K562 (cell line): ENCODE results near the gene CCR7. TPM values are rescaled to one million over a fixed set of nuclear protein-coding genes. Genes with fewer than 3 reads are reported as not detected.
A peak's percentile ranks its signal among the peaks of the same experiment; 100 is the strongest.

Experiments
- CAMTA2 ChIP-seq: fragments of 250-450 bp; sonication (Bioruptor Pico); conservative IDR thresholded peaks from 2 replicates; pipeline ENCODE4 v1.5.1; 2022
- ETV5 ChIP-seq: sonication (generic); formaldehyde crosslinking; IDR thresholded peaks from 2 replicates; pipeline ENCODE4 v1.4.0; 2020; ENCODE audit warnings: low read depth, mild to moderate bottlenecking, missing genetic modification reagents
- GTF2F1 ChIP-seq: IDR thresholded peaks from 2 replicates; pipeline ENCODE4 v1.6.1; 2011; ENCODE audit warnings: low read depth, low read length, improper control_type of control experiment
- HCFC1 ChIP-seq: IDR thresholded peaks from 2 replicates; pipeline ENCODE4 v1.6.1; 2012; ENCODE audit warnings: low read depth, low read length, improper control_type of control experiment
- ILK ChIP-seq: fragments of 450-650 bp; IDR thresholded peaks from 2 replicates; pipeline ENCODE4 v1.6.1; 2016; ENCODE audit warnings: missing genetic modification characterization, low read depth, mild to moderate bottlenecking, missing compliant biosample characterization, moderate library complexity, borderline replicate concordance
- JUN ChIP-seq, 2 experiments: sonication (generic) in 1 of 2; formaldehyde crosslinking in 1 of 2; IDR thresholded peaks; 2 replicates each; pipeline versions ENCODE4 v1.6.1 to v1.8.0; 2012 to 2022; ENCODE audit warnings: borderline replicate concordance in 2 of 2, mild to moderate bottlenecking in 2 of 2, improper control_type of control experiment in 1 of 2, low read depth in 1 of 2, low read length in 1 of 2, missing genetic modification reagents in 1 of 2
- KDM4B ChIP-seq, 2 experiments: fragments of 450-650 bp in 1 of 2; sonication (generic) in 1 of 2; IDR thresholded peaks; 2 replicates each; pipeline ENCODE4 v1.6.1; 2016 to 2017; ENCODE audit warnings: borderline replicate concordance in 2 of 2, antibody characterized with exemption in 1 of 2, low read depth in 1 of 2, mild to moderate bottlenecking in 1 of 2
- MYC ChIP-seq, 2 experiments: fragments of 250-450 bp in 1 of 2; sonication (Bioruptor Pico) in 1 of 2; IDR thresholded peaks; 2 replicates each; pipeline versions ENCODE4 v1.5.1 to v1.6.1; 2012 to 2021; ENCODE audit warnings: low read depth in 2 of 2, borderline replicate concordance in 1 of 2, improper control_type of control experiment in 1 of 2, low read length in 1 of 2, mild to moderate bottlenecking in 1 of 2, moderate library complexity in 1 of 2
- NCOA4 ChIP-seq: fragments of 450-650 bp; IDR thresholded peaks from 2 replicates; pipeline ENCODE4 v1.6.1; 2018; ENCODE audit warnings: mild to moderate bottlenecking; ENCODE audit not compliant: partially characterized antibody
- NONO ChIP-seq, 2 experiments: fragments of 200-400 bp in 1 of 2; fragments of 450-650 bp in 1 of 2; formaldehyde crosslinking in 1 of 2; IDR thresholded peaks; 2 replicates each; pipeline ENCODE4 v1.6.1; 2017; ENCODE audit warnings: low read depth in 2 of 2, mild to moderate bottlenecking in 2 of 2, moderate library complexity in 2 of 2, low read length in 1 of 2
- PHF21A ChIP-seq: fragments of 450-650 bp; IDR thresholded peaks from 2 replicates; pipeline ENCODE4 v1.6.1; 2017; ENCODE audit warnings: low read depth, borderline replicate concordance
- PHTF2 ChIP-seq: fragments of 250-450 bp; sonication (Bioruptor Pico); IDR thresholded peaks from 2 replicates; pipeline ENCODE4 v1.5.0; 2021; ENCODE audit warnings: mild to moderate bottlenecking
- RBM22 ChIP-seq: fragments of 200-400 bp; formaldehyde crosslinking; IDR thresholded peaks from 2 replicates; pipeline ENCODE4 v1.6.1; 2018; ENCODE audit warnings: low read length, low read depth; ENCODE audit not compliant: poor library complexity, severe bottlenecking
- SMARCE1 ChIP-seq: fragments of 450-650 bp; IDR thresholded peaks from 2 replicates; pipeline ENCODE4 v1.7.1; 2016; ENCODE audit warnings: mild to moderate bottlenecking
- TCF7 ChIP-seq: sonication (generic); IDR thresholded peaks from 2 replicates; pipeline ENCODE4 v1.6.1; 2016; ENCODE audit warnings: antibody characterized with exemption, borderline replicate concordance
- ZNF24 ChIP-seq: fragments of 450-650 bp; IDR thresholded peaks from 2 replicates; pipeline ENCODE4 v1.6.1; 2016
- ZNF408 ChIP-seq: fragments of 250-450 bp; sonication (Bioruptor Pico); IDR thresholded peaks from 2 replicates; pipeline ENCODE4 v1.4.0; 2020; ENCODE audit warnings: low read depth, mild to moderate bottlenecking, moderate library complexity
- ZNF436 ChIP-seq: fragments of 250-450, 450-650 bp; sonication (Bioruptor Pico); formaldehyde crosslinking; IDR thresholded peaks from 2 replicates; pipeline ENCODE4 v1.7.0; 2020; ENCODE audit warnings: mild to moderate bottlenecking
- ZNF75A ChIP-seq: fragments of 450-650 bp; formaldehyde crosslinking; IDR thresholded peaks from 2 replicates; pipeline ENCODE4 v1.4.0; 2020; ENCODE audit warnings: mild to moderate bottlenecking
- polyA plus RNA-seq, 8 experiments: library from polyadenylated mRNA; depleted of rRNA in 4 of 8; stranded (reverse) in 5 of 8; unstranded in 3 of 8; fragments of >200 nt; fragmentation: Nextera tagmentation in 2 of 8; fragmentation: Illumina TruSeq in 1 of 8; extraction: Ambion mirVana in 2 of 8; extraction: Trizol in 1 of 8; gene quantifications; 2 replicates each; pipeline versions ENCODE4 v1.2.1 to v1.2.3, GENCODE V29; 2011 to 2014; ENCODE audit warnings: inconsistent platforms in 1 of 8, missing spikeins in 1 of 8
- total RNA-seq, 7 experiments: library from RNA; depleted of rRNA in 6 of 7; stranded (reverse); fragments of >200 nt in 6 of 7; fragmentation: Illumina TruSeq in 2 of 7; extraction: Trizol in 2 of 7; gene quantifications; 2 replicates each; pipeline versions ENCODE4 v1.2.1 to v1.2.3, GENCODE V29; 2011 to 2021; ENCODE audit warnings: low replicate concordance in 1 of 7
- TF ChIP-seq, protein P1 (sequence below): fragments of 250-450 bp; sonication (Bioruptor Pico); IDR thresholded peaks from 2 replicates; pipeline ENCODE4 v1.5.0; 2021
- TF ChIP-seq, protein P2 (sequence below): sonication (generic); formaldehyde crosslinking; IDR thresholded peaks from 2 replicates; pipeline ENCODE4 v1.8.0; 2022; ENCODE audit warnings: mild to moderate bottlenecking, missing genetic modification reagents
- TF ChIP-seq, protein P3 (sequence below), 2 experiments: IDR thresholded peaks; 2 replicates each; pipeline ENCODE4 v1.6.1; 2011; ENCODE audit warnings: borderline replicate concordance in 1 of 2, control low read depth in 1 of 2, low read depth in 1 of 2, low read length in 1 of 2, mild to moderate bottlenecking in 1 of 2, mixed read lengths in 1 of 2, moderate library complexity in 1 of 2; ENCODE audit not compliant: insufficient read depth in 1 of 2, insufficient read length in 1 of 2, poor library complexity in 1 of 2, severe bottlenecking in 1 of 2; ENCODE audit errors: extremely low read depth in 1 of 2

CCR7 gene
- total and polyA plus RNA-seq, 9 of the 15 experiments (the other 6 are each of a cell fraction or from before 2014, with no cell fraction given) = 0.14 to 1.4 (median 0.56) TPM

DNA sequence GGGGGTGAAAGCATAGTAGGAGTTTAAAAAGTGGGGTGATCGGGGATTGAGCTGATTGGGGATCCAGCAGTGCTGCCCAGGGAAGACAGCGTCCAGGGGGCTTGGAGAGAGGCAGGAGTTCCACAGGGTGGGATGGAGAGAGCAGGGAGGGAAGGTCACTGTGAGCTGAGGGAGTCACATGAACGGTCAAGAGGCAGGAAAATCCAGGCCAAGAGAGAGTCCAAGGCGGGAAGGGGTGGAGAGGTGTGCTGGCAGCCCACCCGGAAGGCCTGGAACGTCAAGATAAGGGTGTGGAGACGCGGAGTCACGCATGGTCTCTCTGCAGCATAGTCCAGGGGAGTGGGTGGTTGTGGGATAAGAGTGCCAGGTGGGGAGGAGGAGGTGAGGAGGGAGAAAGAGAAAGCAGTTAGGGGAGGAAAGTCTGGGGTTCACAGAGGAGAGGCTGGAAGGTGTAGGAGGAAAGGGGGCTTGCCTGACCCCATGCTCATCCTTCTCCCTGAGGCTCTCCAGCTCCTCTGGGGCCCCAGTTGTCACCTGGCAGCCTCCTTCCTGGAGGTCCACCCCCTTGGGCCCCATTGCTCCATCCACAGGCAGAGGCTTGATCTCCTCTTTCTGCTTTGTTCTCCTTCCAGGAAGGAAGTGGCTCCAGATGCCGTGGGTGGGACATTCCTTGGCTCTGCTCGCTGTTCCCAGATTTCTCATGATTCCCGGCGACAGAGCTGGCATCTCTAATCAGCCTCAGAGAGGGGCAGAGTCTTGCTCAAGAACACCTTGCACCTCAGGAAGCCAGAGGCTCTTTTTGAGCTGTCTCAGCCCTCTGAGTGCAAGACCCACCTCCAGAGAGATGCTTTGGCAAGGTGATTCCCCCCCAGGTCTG lies 28.7 kb downstream of the CCR7 start (continued):
- no peak for TF ChIP-seq ILK
- no peak for TF ChIP-seq NCOA4
- TF ChIP-seq TCF7 = no peak
- no peak for TF ChIP-seq ZNF408 (CRISPR knock-in tag)
- no peak for TF ChIP-seq ZNF75A (CRISPR knock-in tag)
- no peak for TF ChIP-seq GTF2F1
- TF ChIP-seq MYC (IDR thresholded peaks at IDR 0.05; ENCODE audit: low read depth, low read length) = peak; percentile 65
- no peak for TF ChIP-seq MYC (CRISPR knock-in tag; IDR thresholded peaks at IDR 0.05; ENCODE audit: borderline replicate concordance, low read depth)
- no peak for TF ChIP-seq RBM22
- TF ChIP-seq SMARCE1 = peak; percentile 93
- no peak for TF ChIP-seq CAMTA2
- no peak for TF ChIP-seq NONO (IDR thresholded peaks at IDR 0.05; ENCODE audit: low read depth in 2 of 2, low read length in 1 of 2)
- TF ChIP-seq ETV5 = peak; percentile 65; the same call in 1 of the 2 replicates
- no peak for TF ChIP-seq HCFC1
- TF ChIP-seq JUN (IDR thresholded peaks at IDR 0.05; ENCODE audit: borderline replicate concordance, low read depth, low read length) = no peak
- no peak for TF ChIP-seq JUN (CRISPR knock-in tag; IDR thresholded peaks at IDR 0.05; ENCODE audit: borderline replicate concordance)
- TF ChIP-seq KDM4B (IDR thresholded peaks at IDR 0.05; ENCODE audit: borderline replicate concordance in 2 of 2, low read depth in 1 of 2) = no peak
- TF ChIP-seq, protein P1, sequence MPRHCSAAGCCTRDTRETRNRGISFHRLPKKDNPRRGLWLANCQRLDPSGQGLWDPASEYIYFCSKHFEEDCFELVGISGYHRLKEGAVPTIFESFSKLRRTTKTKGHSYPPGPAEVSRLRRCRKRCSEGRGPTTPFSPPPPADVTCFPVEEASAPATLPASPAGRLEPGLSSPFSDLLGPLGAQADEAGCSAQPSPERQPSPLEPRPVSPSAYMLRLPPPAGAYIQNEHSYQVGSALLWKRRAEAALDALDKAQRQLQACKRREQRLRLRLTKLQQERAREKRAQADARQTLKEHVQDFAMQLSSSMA (CRISPR knock-in tag) = no peak
- TF ChIP-seq, protein P2, sequence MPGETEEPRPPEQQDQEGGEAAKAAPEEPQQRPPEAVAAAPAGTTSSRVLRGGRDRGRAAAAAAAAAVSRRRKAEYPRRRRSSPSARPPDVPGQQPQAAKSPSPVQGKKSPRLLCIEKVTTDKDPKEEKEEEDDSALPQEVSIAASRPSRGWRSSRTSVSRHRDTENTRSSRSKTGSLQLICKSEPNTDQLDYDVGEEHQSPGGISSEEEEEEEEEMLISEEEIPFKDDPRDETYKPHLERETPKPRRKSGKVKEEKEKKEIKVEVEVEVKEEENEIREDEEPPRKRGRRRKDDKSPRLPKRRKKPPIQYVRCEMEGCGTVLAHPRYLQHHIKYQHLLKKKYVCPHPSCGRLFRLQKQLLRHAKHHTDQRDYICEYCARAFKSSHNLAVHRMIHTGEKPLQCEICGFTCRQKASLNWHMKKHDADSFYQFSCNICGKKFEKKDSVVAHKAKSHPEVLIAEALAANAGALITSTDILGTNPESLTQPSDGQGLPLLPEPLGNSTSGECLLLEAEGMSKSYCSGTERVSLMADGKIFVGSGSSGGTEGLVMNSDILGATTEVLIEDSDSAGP = no peak
- no peak for TF ChIP-seq PHF21A
- TF ChIP-seq, protein P3, sequence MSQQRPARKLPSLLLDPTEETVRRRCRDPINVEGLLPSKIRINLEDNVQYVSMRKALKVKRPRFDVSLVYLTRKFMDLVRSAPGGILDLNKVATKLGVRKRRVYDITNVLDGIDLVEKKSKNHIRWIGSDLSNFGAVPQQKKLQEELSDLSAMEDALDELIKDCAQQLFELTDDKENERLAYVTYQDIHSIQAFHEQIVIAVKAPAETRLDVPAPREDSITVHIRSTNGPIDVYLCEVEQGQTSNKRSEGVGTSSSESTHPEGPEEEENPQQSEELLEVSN (IDR thresholded peaks at IDR 0.05; ENCODE audit: borderline replicate concordance in 1 of 2, extremely low read depth in 1 of 2, insufficient read depth in 1 of 2, insufficient read length in 1 of 2, low read depth in 1 of 2, low read length in 1 of 2, poor library complexity in 1 of 2, severe bottlenecking in 1 of 2) = peak; percentile 77 to 88
- no peak for TF ChIP-seq ZNF436 (CRISPR knock-in tag)
- TF ChIP-seq ZNF24 = no peak
- TF ChIP-seq PHTF2 (CRISPR knock-in tag) = no peak
